GM19035 (cell line): ENCODE data around the gene CYTH4.

ENCODE experiments used
- ATAC-seq: cut with Tn5 transposase; IDR thresholded peaks from one replicate; pipeline ENCODE4 v1.9.1; 2021; ENCODE audit not compliant: unreplicated experiment

The CYTH4 gene

GRCh38 chr22:37269936-37270678 lies 12.2 kb upstream of the CYTH4 start:
- no peak for ATAC-seq

- no peak for ATAC-seq
Measured at GRCh38 chr22:37270928-37271650, 11.2 kb upstream of the CYTH4 start.

- ATAC-seq = no peak
Measured at GRCh38 chr22:37273126-37273845, 9.0 kb upstream of the CYTH4 start.

- no peak for ATAC-seq
Measured at GRCh38 chr22:37273846-37274225, 8.5 kb upstream of the CYTH4 start.

- ATAC-seq = no peak
Measured at GRCh38 chr22:37274380-37274862, 7.9 kb upstream of the CYTH4 start.

GRCh38 chr22:37275134-37275533 lies 7.2 kb upstream of the CYTH4 start:
- ATAC-seq = no peak

GRCh38 chr22:37275622-37276021 lies 6.7 kb upstream of the CYTH4 start:
- ATAC-seq = no peak

GRCh38 chr22:37276776-37277175 lies 5.5 kb upstream of the CYTH4 start:
- ATAC-seq = no peak

GRCh38 chr22:37277384-37277783 lies 4.9 kb upstream of the CYTH4 start:
- ATAC-seq = no peak

GRCh38 chr22:37278261-37278660 lies 4.0 kb upstream of the CYTH4 start:
- ATAC-seq = no peak

GRCh38 chr22:37279331-37280181 lies 2.8 kb upstream of the CYTH4 start:
- no peak for ATAC-seq

GRCh38 chr22:37280718-37281117 lies 1.6 kb upstream of the CYTH4 start:
- ATAC-seq = no peak

GRCh38 chr22:37281195-37281594 lies 1.1 kb upstream of the CYTH4 start:
- no peak for ATAC-seq

- ATAC-seq = no peak
Measured at GRCh38 chr22:37281646-37282384, 493 bp upstream of the CYTH4 start.

GRCh38 chr22:37283393-37283937 lies 1.2 kb downstream of the CYTH4 start:
- ATAC-seq = no peak

GRCh38 chr22:37284126-37284804 lies 2.0 kb downstream of the CYTH4 start:
- ATAC-seq = no peak

GRCh38 chr22:37284805-37285355 lies 2.6 kb downstream of the CYTH4 start:
- no peak for ATAC-seq

GRCh38 chr22:37285937-37286336 lies 3.6 kb downstream of the CYTH4 start:
- ATAC-seq = no peak

- ATAC-seq = no peak
Measured at GRCh38 chr22:37287550-37287951, 5.2 kb downstream of the CYTH4 start.
